Uterus (tissue), 2 donors: ENCODE results near the gene OR5D16.

Experiments used
- CTCF ChIP-seq, 4 experiments: fragments of 200-600 bp in 2 of 4; fragments of 450-650 bp in 2 of 4; sonication (generic) in 2 of 4; IDR thresholded peaks; one replicate each; pipeline ENCODE4 v1.5.1; 2016 to 2019; ENCODE audit warnings: antibody characterized with exemption in 4 of 4, mild to moderate bottlenecking in 2 of 4, moderate library complexity in 1 of 4
- POLR2A ChIP-seq, 2 donors: fragments of 450-650 bp; IDR thresholded peaks; one replicate each; pipeline ENCODE4 v1.6.1; 2016; ENCODE audit warnings: antibody characterized with exemption in 2 of 2, mild to moderate bottlenecking in 1 of 2, moderate library complexity in 1 of 2

GRCh38 chr11:55819330-55819729, 19.2 kb upstream of the OR5D16 start, which contains the start of gene OR5D18:
- TF ChIP-seq CTCF (IDR thresholded peaks at IDR 0.05) (no peak), POLR2A (IDR thresholded peaks at IDR 0.05) (no peak)
